GM10266 (cell line): Measurements from ENCODE around the gene TEN1.
"Not testable (repeated sequence)": the region's sequence is repeated elsewhere in the genome, so short reads cannot be mapped to it uniquely, and the experiment has no call there.

Experiments
- DNase-seq: peaks from one replicate; pipeline ENCODE4 v3.0.0; 2012; ENCODE audit errors: extremely low spot score
- CTCF ChIP-seq: IDR thresholded peaks from 2 replicates; pipeline ENCODE4 v1.5.1; 2012; ENCODE audit warnings: mild to moderate bottlenecking, low read depth; ENCODE audit not compliant: control insufficient read depth, insufficient read depth; ENCODE audit errors: missing control alignments

Gene TEN1

GRCh38 chr17:76039121-76039520, 60.1 kb downstream of the TEN1 start:
- DNase-seq = no peak

DNA sequence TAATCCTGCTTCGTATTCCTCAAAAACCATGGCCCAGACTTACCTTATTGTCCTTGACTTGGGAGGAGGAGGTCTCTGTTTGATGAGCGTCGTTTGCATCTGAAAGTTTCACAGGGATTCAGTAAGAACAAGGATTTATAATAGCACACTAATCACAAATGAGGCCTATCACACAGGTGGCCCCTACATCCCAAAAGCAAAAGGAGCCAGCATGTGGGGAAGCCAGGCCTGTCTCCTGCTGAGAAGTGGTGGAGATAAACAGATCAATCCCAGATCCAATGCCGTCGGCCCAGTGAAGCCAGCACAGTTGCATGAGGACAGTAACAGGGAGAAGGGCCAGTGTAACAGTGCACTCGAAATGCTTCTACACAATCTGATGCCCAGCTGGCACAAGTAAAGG, 61.3 kb downstream of the TEN1 start:
- DNase-seq = no peak
- TF ChIP-seq CTCF = no peak

More at GRCh38 chr17:76039121-76039520, 60.1 kb downstream of the TEN1 start:
- TF ChIP-seq CTCF = no peak

- DNase-seq = not testable (repeated sequence)
Observed at GRCh38 chr17:76042868-76043267, 63.8 kb downstream of the TEN1 start.

- DNase-seq = not testable (repeated sequence)
Observed at GRCh38 chr17:76044475-76045007, 65.5 kb downstream of the TEN1 start.

- no peak for DNase-seq
- no peak for TF ChIP-seq CTCF
Observed at GRCh38 chr17:76046064-76046463, 67.0 kb downstream of the TEN1 start.

- TF ChIP-seq CTCF = no peak
- no peak for DNase-seq
Observed at GRCh38 chr17:76048025-76048605, 69.1 kb downstream of the TEN1 start.

- no peak for TF ChIP-seq CTCF
- DNase-seq = no peak
Observed at GRCh38 chr17:76048711-76049110, 69.7 kb downstream of the TEN1 start.

DNA sequence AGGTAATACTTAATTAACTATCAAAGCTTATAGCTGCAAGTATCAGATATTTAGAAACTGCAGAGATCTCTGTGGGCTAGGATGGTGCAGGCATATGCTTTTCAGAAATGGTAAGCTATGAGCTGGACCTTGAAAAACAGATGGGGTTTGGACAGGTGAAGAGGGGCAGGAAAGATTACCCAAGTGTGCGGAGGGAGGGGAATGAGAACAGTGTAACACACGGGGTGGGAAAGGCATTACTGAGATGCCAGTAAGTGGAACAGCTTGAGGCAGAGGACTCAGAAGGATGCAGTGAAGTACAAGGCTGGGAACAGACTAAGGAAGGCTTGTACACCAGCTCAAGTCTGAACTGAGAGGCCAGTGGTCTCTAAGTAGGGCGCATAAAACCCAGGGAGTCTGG, 70.2 kb downstream of the TEN1 start:
- no peak for TF ChIP-seq CTCF
- no peak for DNase-seq
